Measurements from ENCODE around the gene PRDM2. TPM values are rescaled to one million over a fixed set of nuclear protein-coding genes. Genes with fewer than 3 reads are reported as not detected.
A peak's percentile ranks its signal among the peaks of the same experiment; 100 is the strongest.
"Not testable (repeated sequence)": the region's sequence is repeated elsewhere in the genome, so short reads cannot be mapped to it uniquely, and the experiment has no call there.

The PRDM2 gene
- total RNA-seq (2014; rRNA removed; shearing (Covaris generic)): 7.0 and 7.2 TPM in 2 replicates
- polyA plus RNA-seq (2014; cell fraction: nucleus; rRNA removed): 9.1 and 10.2 TPM in 2 replicates

DNA sequence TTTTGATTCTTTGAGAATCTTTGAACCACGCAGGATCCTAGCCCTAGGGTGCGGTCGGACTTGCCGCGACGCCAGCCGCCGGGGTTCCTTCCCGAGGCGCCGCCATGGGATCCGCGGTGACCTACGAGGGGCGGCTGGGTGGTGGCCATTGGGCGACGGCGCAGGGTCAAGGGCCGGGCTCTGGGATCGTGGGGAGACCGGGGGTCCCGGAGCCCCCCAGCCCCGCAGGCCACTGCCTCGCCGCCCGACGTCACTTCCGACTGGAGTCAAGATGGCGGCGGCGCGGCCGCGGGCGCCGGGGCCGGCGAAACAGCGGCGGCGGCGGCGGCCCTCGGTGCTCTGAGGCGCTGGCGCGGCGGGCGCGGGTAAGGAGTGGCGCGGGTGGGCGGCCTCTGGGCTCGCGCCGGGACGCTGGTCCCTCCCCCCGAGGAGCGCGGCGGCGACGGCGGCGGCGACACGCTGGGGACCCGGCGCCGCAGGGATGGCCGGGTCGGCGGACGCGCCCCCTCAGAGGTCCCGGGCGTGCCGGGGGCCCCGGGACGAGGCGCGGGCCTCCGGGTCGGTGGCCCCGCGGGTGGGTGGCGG lies at the start of gene PRDM2:
TSS of gene PRDM2 (plus strand) at position 253 of the 585 bp plus-strand sequence. CDS start 15,418 bp downstream, outside the sequence.
- DNase-seq (ENCODE audit: extremely low read depth, low read depth): peak; percentile 21

DNA sequence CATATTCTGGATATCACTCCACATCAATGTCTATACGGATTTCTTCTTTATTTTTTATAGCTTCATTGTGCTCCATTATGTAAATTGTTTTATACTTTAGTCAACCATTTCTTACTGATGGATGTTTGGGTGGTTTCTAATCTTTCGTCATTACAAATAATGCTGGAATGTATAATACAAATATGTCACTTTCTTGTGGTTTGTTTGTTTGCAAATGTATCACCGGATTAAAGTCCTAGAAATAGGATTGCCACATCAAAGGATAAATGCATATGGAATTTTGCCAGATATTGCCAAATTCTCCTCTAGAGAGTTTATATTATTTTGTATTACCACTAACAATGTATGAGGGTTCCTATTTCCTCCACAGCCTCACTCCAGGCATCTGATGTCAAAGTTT lies 48.7 kb upstream of the PRDM2 start:
- DNase-seq (ENCODE audit: extremely low read depth, low read depth): peak; percentile 8

DNA sequence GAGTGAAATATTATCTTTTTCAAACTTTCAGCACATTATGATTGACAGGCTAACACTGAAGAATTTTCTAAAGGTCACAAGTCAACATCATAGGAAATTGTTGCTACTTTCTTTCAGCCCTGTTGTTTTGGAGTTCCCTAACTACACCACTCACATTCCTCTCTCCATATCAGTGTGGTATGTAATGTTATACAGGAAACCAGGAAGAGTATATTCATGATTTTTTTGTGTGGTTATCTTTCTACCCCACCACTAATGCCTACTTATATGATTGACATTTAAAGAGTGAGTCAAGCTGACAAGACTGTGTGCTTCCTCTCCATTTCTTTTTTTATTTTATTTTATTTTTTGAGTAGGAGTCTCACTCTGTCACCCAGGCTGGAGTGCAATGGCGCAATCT lies 47.8 kb upstream of the PRDM2 start:
- no peak for DNase-seq (ENCODE audit: extremely low read depth, low read depth)

DNA sequence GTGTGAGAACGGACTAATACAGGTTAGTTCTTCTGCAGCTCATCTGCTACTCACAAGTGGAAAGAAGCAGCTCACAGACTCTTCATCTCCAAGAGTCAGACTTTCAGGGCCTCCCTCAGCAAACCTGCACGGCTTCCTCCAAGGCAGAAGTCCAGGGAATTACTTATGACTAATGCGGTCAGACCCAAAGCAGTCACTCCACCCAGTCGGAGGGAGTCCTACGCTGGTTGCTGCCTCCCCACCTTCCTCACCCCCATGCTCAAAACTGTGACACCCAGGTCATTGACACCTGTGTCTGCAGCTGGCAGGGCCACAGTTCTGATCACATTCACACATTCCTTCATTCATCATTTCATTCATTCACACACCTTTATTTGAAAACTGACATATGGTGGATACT lies 38.4 kb upstream of the PRDM2 start:
- DNase-seq (ENCODE audit: extremely low read depth, low read depth): no peak

DNA sequence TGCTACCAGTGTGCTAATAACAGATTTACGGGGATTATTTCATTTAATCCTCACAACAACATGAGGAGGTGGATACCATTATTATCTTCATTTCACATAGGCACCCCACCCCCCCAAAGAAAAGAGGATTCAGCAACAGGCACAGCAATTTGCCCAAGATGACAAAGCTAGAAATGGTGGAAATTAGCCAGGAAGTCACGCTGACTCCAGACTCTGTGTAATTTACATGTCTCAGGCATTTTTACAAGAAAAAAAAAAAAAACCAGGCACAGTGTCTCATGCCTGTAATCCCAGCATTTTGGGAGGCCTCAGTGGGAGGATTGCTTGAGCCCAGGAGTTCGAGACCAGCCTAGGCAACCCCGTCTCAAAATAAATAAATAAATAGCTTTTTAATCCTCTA lies 37.5 kb upstream of the PRDM2 start:
- DNase-seq (ENCODE audit: extremely low read depth, low read depth): no peak

DNA sequence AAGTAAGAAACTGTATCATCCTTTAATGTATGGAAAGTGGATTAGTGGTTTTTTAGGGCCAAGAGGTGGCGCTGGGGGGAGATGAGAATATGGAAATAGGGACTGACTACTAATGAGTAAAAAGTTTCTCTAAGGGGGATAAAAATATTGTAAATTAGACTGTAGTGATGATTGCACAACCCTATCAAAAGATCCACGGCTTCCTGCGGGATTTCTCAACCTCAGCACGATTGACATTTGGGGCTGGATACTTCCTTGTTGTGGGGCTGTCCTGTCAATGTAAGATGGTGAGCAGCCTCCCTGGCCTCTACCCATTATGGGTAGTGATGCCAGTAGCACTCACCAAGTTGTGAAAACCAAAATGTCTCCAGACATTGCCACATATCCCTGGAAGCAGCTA lies 36.0 kb upstream of the PRDM2 start:
- DNase-seq (ENCODE audit: extremely low read depth, low read depth): no peak

- no peak for DNase-seq (ENCODE audit: extremely low read depth, low read depth)
Measured at GRCh38 chr1:13664451-13664850, 35.5 kb upstream of the PRDM2 start.

GRCh38 chr1:13666317-13666716 lies 33.7 kb upstream of the PRDM2 start:
- no peak for DNase-seq (ENCODE audit: extremely low read depth, low read depth)

- no peak for DNase-seq (ENCODE audit: extremely low read depth, low read depth)
Measured at GRCh38 chr1:13667691-13668090, 32.3 kb upstream of the PRDM2 start.

DNA sequence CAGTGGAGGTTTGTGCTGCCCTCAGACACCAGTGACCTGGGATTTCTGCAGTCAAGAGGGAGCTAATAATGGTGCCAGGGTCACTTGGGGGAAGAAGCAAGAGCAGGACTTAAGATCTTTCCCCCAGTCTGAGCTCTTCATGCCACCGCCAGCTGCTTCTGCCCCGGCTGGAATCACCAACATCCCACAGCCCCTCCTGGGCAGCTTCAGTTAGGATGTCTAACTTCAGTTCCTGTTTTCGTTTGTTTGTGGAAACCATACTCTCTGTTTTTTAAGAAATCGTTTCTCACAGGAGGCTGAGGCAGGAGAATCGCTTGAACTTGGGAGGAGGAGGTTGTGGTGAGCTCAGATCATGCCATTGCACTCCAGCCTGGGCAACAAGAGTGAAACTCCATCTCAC lies 25.6 kb upstream of the PRDM2 start:
- no peak for DNase-seq (ENCODE audit: extremely low read depth, low read depth)

- DNase-seq (ENCODE audit: extremely low read depth, low read depth): no peak
Measured at GRCh38 chr1:13675151-13675651, 24.8 kb upstream of the PRDM2 start.

DNA sequence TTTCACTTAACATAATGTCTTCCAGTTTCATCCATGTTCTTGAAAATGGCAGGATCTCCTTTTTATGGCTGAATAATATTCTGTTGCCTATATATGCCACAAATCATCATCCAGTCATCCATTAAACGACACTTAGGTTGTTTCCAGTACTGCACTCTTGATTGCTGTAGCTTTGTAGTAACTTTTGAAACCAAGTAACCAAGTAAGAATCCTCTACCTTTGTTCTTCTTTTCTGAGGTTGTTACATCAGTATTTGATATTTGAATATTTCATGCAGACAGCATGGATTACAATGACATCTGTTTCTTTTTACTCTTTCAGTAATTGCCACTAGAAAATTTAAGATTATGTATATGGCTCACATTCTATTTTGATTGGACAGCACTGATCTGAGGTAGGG lies 22.1 kb upstream of the PRDM2 start:
- no peak for DNase-seq (ENCODE audit: extremely low read depth, low read depth)

GRCh38 chr1:13679651-13680050 lies 20.3 kb upstream of the PRDM2 start:
- DNase-seq (ENCODE audit: extremely low read depth, low read depth): no peak

DNA sequence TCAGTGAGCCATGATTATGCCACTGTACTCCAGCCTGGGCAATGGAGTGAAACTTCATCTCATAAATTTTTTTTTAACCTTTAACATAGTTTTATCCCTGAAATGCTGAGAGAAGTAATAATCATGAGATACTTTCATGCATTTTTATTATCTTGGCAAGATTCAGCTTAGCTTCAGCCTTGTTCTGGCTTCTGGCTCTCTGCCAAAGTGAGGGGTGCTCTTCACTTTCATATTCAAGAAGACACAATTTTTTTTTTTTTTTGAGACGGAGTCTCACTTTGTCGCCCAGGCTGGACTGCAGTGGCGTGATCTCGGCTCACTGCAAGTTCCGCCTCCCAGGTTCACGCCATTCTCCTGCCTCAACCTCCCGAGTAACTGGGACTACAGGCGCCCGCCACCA lies 19.4 kb upstream of the PRDM2 start:
- DNase-seq (ENCODE audit: extremely low read depth, low read depth): not testable (repeated sequence)

- DNase-seq (ENCODE audit: extremely low read depth, low read depth): no peak
Measured at GRCh38 chr1:13681921-13682320, 18.1 kb upstream of the PRDM2 start.

DNA sequence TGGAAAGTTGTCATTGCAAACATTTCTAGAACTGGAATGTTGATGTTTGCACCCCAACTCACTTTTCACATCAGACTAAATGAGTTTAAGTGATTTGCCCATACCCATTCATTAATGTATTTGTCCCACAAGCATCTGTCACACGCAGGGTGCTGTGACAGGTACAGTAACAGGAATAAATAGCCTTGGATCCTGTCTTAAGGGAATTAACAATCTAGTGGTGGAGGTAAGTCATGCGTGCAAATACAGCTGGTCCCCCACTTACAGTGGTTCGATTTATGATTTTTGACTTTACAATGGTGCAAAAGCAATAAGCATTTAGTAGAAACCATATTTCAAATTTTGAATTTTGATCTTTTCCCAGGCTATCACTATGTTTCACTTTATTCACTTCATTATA lies 17.5 kb upstream of the PRDM2 start:
- DNase-seq (ENCODE audit: extremely low read depth, low read depth): no peak

DNA sequence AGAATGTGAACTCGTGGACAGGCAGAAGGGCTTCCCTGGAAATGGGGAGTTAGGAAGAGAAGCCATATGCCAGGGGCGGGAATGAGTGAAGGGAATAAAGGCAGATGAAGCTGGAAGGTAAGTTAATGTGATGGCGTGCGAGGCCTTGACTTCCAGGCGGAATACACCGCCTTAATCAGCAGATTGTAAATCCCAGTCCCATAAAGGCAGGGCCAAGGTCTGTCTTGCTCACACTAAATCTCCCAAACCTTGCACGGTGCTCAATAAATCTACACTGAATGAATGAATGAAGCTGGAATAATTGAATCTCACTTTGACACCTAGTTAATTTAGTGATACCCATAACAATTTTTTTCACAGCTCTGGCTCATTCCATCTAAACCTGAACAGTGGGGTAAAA lies 16.8 kb upstream of the PRDM2 start:
- no peak for DNase-seq (ENCODE audit: extremely low read depth, low read depth)

DNA sequence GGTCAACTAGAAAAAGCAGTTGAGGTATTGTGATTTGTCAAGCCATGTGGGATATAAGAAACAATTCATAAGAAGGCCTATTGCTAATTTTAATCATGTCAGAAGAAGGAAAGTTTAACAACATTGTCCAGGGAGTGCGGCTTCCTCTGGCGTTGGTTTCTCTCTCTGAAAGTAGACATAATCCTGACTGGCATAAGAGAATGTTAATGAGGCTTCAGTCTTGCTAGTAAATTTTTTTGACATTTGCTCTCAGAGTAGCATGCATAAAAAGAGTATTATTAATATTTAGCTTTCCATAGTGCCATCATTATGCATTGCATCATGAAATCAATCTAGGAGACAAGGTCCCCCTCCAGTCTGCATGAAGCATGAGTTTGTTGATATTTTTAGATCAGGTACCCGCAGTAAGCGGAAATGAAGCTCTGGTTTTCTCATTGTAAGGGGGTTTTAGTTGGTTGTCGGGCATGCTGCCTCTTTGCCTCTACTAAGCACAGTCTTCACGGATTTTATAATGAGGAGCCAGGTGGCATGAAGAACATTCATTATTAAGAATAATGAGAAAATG lies 12.8 kb upstream of the PRDM2 start:
- DNase-seq (ENCODE audit: extremely low read depth, low read depth): no peak

DNA sequence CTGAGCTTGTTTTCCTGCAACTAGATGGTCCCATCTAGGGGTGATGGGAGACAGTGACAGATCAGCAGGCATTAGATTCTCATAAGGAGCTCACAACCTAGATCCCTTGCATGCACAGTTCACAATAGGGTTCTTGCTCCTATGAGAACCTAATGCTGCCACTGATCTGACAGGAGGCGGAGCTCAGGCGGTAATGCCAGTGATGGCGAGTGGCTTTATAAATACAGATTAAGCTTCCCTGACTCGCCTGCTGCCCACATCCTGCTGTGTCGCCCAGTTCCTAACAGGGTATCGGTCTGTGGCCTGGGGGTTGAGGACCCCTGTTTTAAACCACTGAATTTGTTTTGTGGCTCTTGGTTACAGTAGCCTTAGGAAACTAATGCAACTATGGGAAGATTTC lies 6.9 kb upstream of the PRDM2 start:
- DNase-seq (ENCODE audit: extremely low read depth, low read depth): not testable (repeated sequence)

GRCh38 chr1:13694886-13695684 lies 4.9 kb upstream of the PRDM2 start:
- no peak for DNase-seq (ENCODE audit: extremely low read depth, low read depth)

DNA sequence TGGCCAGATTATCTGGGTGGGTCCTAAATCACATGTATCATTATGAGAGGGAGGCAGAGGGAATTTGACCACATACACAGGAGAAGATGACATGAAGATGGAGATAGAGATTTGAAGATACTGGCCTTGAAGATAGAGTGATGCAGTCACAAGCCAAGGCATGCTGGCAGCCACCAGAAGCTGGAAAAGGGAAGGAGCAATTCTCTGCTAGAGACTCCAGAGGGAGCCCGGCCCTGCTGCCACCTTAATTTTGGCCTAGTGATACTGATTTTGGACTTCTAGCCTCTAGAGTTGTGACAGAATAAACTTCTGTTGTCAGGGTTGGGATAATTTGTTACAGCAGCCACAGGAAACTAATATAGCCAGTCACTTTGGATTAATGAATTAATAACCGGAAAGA lies 2.2 kb upstream of the PRDM2 start:
- DNase-seq (ENCODE audit: extremely low read depth, low read depth): no peak

GRCh38 chr1:13699510-13699909 lies 478 bp upstream of the PRDM2 start:
- no peak for DNase-seq (ENCODE audit: extremely low read depth, low read depth)
